ENCODE results near the gene AIFM2. TPM values are rescaled to one million over a fixed set of nuclear protein-coding genes. Genes with fewer than 3 reads are reported as not detected.

The AIFM2 gene
- polyA plus RNA-seq, 1 of the 3 experiments (the other 2 are of a cell fraction), result 9.5 TPM

- TF ChIP-seq CTCF (IDR thresholded peaks at IDR 0.05), result no peak
- TF ChIP-seq NRF1 (IDR thresholded peaks at IDR 0.05; ENCODE audit: low read depth, low read length), result no peak
Observed at GRCh38 chr10:70174058-70174741, 41.6 kb upstream of the AIFM2 start (continued).

GRCh38 chr10:70169649-70170364, 37.2 kb upstream of the AIFM2 start:
- H3K4me2 ChIP-seq, result peak overlapping the region; percentile 88
- peak overlapping the region; percentile 84 for H3K9ac ChIP-seq
- H3F3A ChIP-seq (replicated peaks; ENCODE audit: insufficient read depth), result peaks cover 10% of the 10 kb centered on the region
- H3K9me2 ChIP-seq, result no peaks in the 10 kb centered on the region
- TF ChIP-seq RXRA (IDR thresholded peaks at IDR 0.05; ENCODE audit: borderline replicate concordance, low read depth), result no peak
- no peak for TF ChIP-seq TAF1 (IDR thresholded peaks at IDR 0.05; ENCODE audit: borderline replicate concordance, low read depth, low read length)
- no peak for TF ChIP-seq PBX3 (IDR thresholded peaks at IDR 0.05)
- no peak for TF ChIP-seq SIN3A (IDR thresholded peaks at IDR 0.05; ENCODE audit: borderline replicate concordance, low read depth, low read length)
- no peak for TF ChIP-seq MEF2A (IDR thresholded peaks at IDR 0.05; ENCODE audit: borderline replicate concordance, low read depth)
- no peak for TF ChIP-seq JUND (IDR thresholded peaks at IDR 0.05)
- no peak for TF ChIP-seq FOXJ3 (CRISPR knock-in tag; IDR thresholded peaks at IDR 0.05)
- peak overlapping the region; percentile 86 to 92 for H3K4me3 ChIP-seq (ENCODE audit: low read depth in 2 of 2, low read length in 1 of 2)
- peaks cover 17 to 30% of the 10 kb centered on the region in 2 experiments for H3K36me3 ChIP-seq (replicated peaks in 1 of 2; ENCODE audit: control insufficient read depth in 1 of 2, insufficient read depth in 2 of 2, low read length in 1 of 2)
- H4K20me1 ChIP-seq (ENCODE audit: insufficient read depth), result peaks cover 48% of the 10 kb centered on the region
- H3K79me2 ChIP-seq (ENCODE audit: insufficient read depth), result peaks cover 55% of the 10 kb centered on the region
- H3K4me1 ChIP-seq (ENCODE audit: control insufficient read depth in 1 of 2, insufficient read depth in 2 of 2, low read depth in 1 of 2, low read length in 1 of 2), result peaks cover 0 to 5% of the 10 kb centered on the region in 2 experiments; a peak in 2 of 4 replicates
- H3K27ac ChIP-seq (ENCODE audit: low read depth in 2 of 2, low read length in 1 of 2), result peak overlapping the region; percentile 69 to 88
- ChIA-PET POLR2A (interaction anchor here (0.6 to 1.6 kb wide), 9 partner anchors 14 to 212 kb away, joined by 3 to 10 read pairs (median 4); partner anchors contain the start of gene TYSND1), CTCF (interaction anchor here (0.6 to 1.8 kb wide), 2 partner anchors 23 to 54 kb away, joined by 3 to 8 read pairs; partner anchors contain the start of gene TYSND1)
- under 1% methylated on average over 26 of the region's 40 CpGs for WGBS (ENCODE audit: low lambda C conversion rate)
- H2AFZ ChIP-seq (ENCODE audit: low read depth), result no peak overlapping the region
- DNase-seq, result peak; percentile 41
- H3K27me3 ChIP-seq (ENCODE audit: insufficient read depth), result no peaks in the 10 kb centered on the region
- no peaks in the 10 kb centered on the region for H3K9me3 ChIP-seq

- Histone ChIP-seq H3K4me1 (ENCODE audit: control insufficient read depth in 1 of 2, insufficient read depth in 2 of 2, low read depth in 1 of 2, low read length in 1 of 2) (peaks cover 0 to 5% of the 10 kb centered on the region in 2 experiments; a peak in 2 of 4 replicates), H3K9ac (peak overlapping the region; percentile 84), H2AFZ (ENCODE audit: low read depth) (no peak overlapping the region), H3K36me3 (replicated peaks in 1 of 2; ENCODE audit: control insufficient read depth in 1 of 2, insufficient read depth in 2 of 2, low read length in 1 of 2) (peaks cover 21 to 37% of the 10 kb centered on the region in 2 experiments), H3K9me3 (no peaks in the 10 kb centered on the region), H3K79me2 (ENCODE audit: insufficient read depth) (peaks cover 63% of the 10 kb centered on the region), H3K27me3 (ENCODE audit: insufficient read depth) (no peaks in the 10 kb centered on the region), H3F3A (replicated peaks; ENCODE audit: insufficient read depth) (peaks cover 10% of the 10 kb centered on the region), H3K4me2 (peak overlapping the region; percentile 88), H4K20me1 (ENCODE audit: insufficient read depth) (peaks cover 56% of the 10 kb centered on the region), H3K4me3 (ENCODE audit: low read depth in 2 of 2, low read length in 1 of 2) (peak overlapping the region; percentile 86 to 92), H3K9me2 (no peaks in the 10 kb centered on the region), H3K27ac (ENCODE audit: low read depth in 2 of 2, low read length in 1 of 2) (no peak overlapping the region)
- DNase-seq, result no peak
- POLR2A ChIA-PET, result no interaction called here
- TF ChIP-seq ZBTB33 (IDR thresholded peaks at IDR 0.05; ENCODE audit: borderline replicate concordance, low read depth) (no peak), PBX3 (IDR thresholded peaks at IDR 0.05) (no peak), NRF1 (IDR thresholded peaks at IDR 0.05; ENCODE audit: low read depth, low read length) (no peak), YY1 (IDR thresholded peaks at IDR 0.05; ENCODE audit: low read depth) (no peak), FOXM1 (IDR thresholded peaks at IDR 0.05; ENCODE audit: low read depth) (no peak)
- CTCF ChIA-PET, result interaction anchor here (0.6 to 2.7 kb wide), 2 partner anchors 22 to 23 kb away, joined by 3 to 18 read pairs; partner anchors contain the start of gene TYSND1
- 40% methylated on average over 2 of the region's 2 CpGs for WGBS (ENCODE audit: low lambda C conversion rate)
Observed at GRCh38 chr10:70169011-70169410, 36.4 kb upstream of the AIFM2 start.
